ENCODE measurements around the gene AAK1. TPM values are rescaled to one million over a fixed set of nuclear protein-coding genes. Genes with fewer than 3 reads are reported as not detected.

AAK1 gene
- total RNA-seq, 3 donors from 2014 or later (not counting 1 experiment from before 2014, with no cell fraction given), result 174 to 249 (median 204) TPM

- ATAC-seq (no peak), DNase-seq (no peak)
- Mint-ChIP-seq H3K4me1 (peaks cover 21 to 30% of the 10 kb centered on the region in 2 donors), H3K9me3 (no peaks in the 10 kb centered on the region), H3K4me3 (no peak overlapping the region), H3K27ac (peak overlapping the region; percentile 41 to 61), H3K27me3 (ENCODE audit: low read depth in 2 of 2) (no peaks in the 10 kb centered on the region), H3K36me3 (peaks cover 14% of the 10 kb centered on the region)
- Histone ChIP-seq H3K4me1 (ENCODE audit: control insufficient read depth, insufficient read depth, low read length) (peaks cover 7% of the 10 kb centered on the region), H3K27ac (ENCODE audit: low read length) (no peak overlapping the region), H3K36me3 (ENCODE audit: control insufficient read depth, insufficient read depth, low read length) (peaks cover 23% of the 10 kb centered on the region), H3K9me3 (ENCODE audit: control insufficient read depth, insufficient read depth, low read length) (no peaks in the 10 kb centered on the region), H3K4me3 (ENCODE audit: low read length) (no peak overlapping the region), H3K27me3 (ENCODE audit: control insufficient read depth, insufficient read depth, low read length) (no peaks in the 10 kb centered on the region)
- 82% methylated on average over 1 of the region's 1 CpG for WGBS (ENCODE audit: insufficient coverage)
- intact Hi-C loops (cut with micrococcal nuclease), result no loop called here
- TF ChIP-seq CTCF (IDR thresholded peaks at IDR 0.05), result no peak
Observed at GRCh38 chr2:69481421-69481820, 162.1 kb downstream of the AAK1 start.

GRCh38 chr2:69477627-69478026 lies 165.9 kb downstream of the AAK1 start:
- peak overlapping the region; percentile 34 to 64 for H3K27ac Mint-ChIP-seq
- no peaks in the 10 kb centered on the region for H3K27me3 Mint-ChIP-seq (ENCODE audit: low read depth in 2 of 2)
- H3K4me1 Mint-ChIP-seq, result peaks cover 34 to 43% of the 10 kb centered on the region in 2 donors
- ATAC-seq (no peak), DNase-seq (no peak)
- Histone ChIP-seq H3K27ac (ENCODE audit: low read length) (no peak overlapping the region), H3K9me3 (ENCODE audit: control insufficient read depth, insufficient read depth, low read length) (no peaks in the 10 kb centered on the region), H3K27me3 (ENCODE audit: control insufficient read depth, insufficient read depth, low read length) (no peaks in the 10 kb centered on the region), H3K4me3 (ENCODE audit: low read length) (no peak overlapping the region), H3K4me1 (ENCODE audit: control insufficient read depth, insufficient read depth, low read length) (peaks cover 10% of the 10 kb centered on the region), H3K36me3 (ENCODE audit: control insufficient read depth, insufficient read depth, low read length) (peaks cover 25% of the 10 kb centered on the region)
- no CpG with 5 or more reads among the region's 1 CpG for WGBS (ENCODE audit: insufficient coverage)
- peaks cover 19% of the 10 kb centered on the region for H3K36me3 Mint-ChIP-seq
- no peaks in the 10 kb centered on the region for H3K9me3 Mint-ChIP-seq
- H3K4me3 Mint-ChIP-seq, result no peak overlapping the region
- intact Hi-C loops (cut with micrococcal nuclease), result no loop called here
- TF ChIP-seq CTCF (IDR thresholded peaks at IDR 0.05), result no peak

- peaks cover 30% of the 10 kb centered on the region for H3K36me3 ChIP-seq (ENCODE audit: control insufficient read depth, insufficient read depth, low read length)
- WGBS (ENCODE audit: insufficient coverage), result 100% methylated on average over 1 of the region's 2 CpGs
- peaks cover 4% of the 10 kb centered on the region for H3K4me1 ChIP-seq (ENCODE audit: control insufficient read depth, insufficient read depth, low read length)
- ATAC-seq (no peak), DNase-seq (no peak)
- H3K9me3 ChIP-seq (ENCODE audit: control insufficient read depth, insufficient read depth, low read length), result no peaks in the 10 kb centered on the region
- no peaks in the 10 kb centered on the region for H3K27me3 ChIP-seq (ENCODE audit: control insufficient read depth, insufficient read depth, low read length)
- Mint-ChIP-seq H3K4me3 (no peak overlapping the region), H3K4me1 (peaks cover 39 to 43% of the 10 kb centered on the region in 2 donors), H3K9me3 (no peaks in the 10 kb centered on the region), H3K27ac (peak overlapping the region; percentile 30 to 64), H3K36me3 (peaks cover 19% of the 10 kb centered on the region), H3K27me3 (ENCODE audit: low read depth in 2 of 2) (no peaks in the 10 kb centered on the region)
- no peak overlapping the region for H3K4me3 ChIP-seq (ENCODE audit: low read length)
- intact Hi-C loops (cut with micrococcal nuclease), result no loop called here
- TF ChIP-seq CTCF (IDR thresholded peaks at IDR 0.05), result no peak
- H3K27ac ChIP-seq (ENCODE audit: low read length), result no peak overlapping the region
Observed at GRCh38 chr2:69474688-69475087, 168.9 kb downstream of the AAK1 start.

- no peak overlapping the region for H3K4me3 Mint-ChIP-seq
- peak overlapping the region; percentile 32 to 65 for H3K27ac Mint-ChIP-seq
- Histone ChIP-seq H3K36me3 (ENCODE audit: control insufficient read depth, insufficient read depth, low read length) (peaks cover 22% of the 10 kb centered on the region), H3K27ac (ENCODE audit: low read length) (no peak overlapping the region), H3K9me3 (ENCODE audit: control insufficient read depth, insufficient read depth, low read length) (no peaks in the 10 kb centered on the region), H3K4me1 (ENCODE audit: control insufficient read depth, insufficient read depth, low read length) (peaks cover 4% of the 10 kb centered on the region), H3K4me3 (ENCODE audit: low read length) (no peak overlapping the region), H3K27me3 (ENCODE audit: control insufficient read depth, insufficient read depth, low read length) (no peaks in the 10 kb centered on the region)
- DNase-seq, result no peak
- 100% methylated on average over 1 of the region's 2 CpGs for whole genome bisulfite sequencing (ENCODE audit: insufficient coverage)
- intact Hi-C loops (cut with micrococcal nuclease), result no loop called here
- TF ChIP-seq CTCF (IDR thresholded peaks at IDR 0.05), result no peak
- H3K36me3 Mint-ChIP-seq, result peaks cover 10% of the 10 kb centered on the region
- no peak for ATAC-seq
- H3K9me3 Mint-ChIP-seq, result no peaks in the 10 kb centered on the region
- H3K4me1 Mint-ChIP-seq, result peaks cover 46 to 59% of the 10 kb centered on the region in 2 donors
- H3K27me3 Mint-ChIP-seq (ENCODE audit: low read depth in 2 of 2), result no peaks in the 10 kb centered on the region
Observed at GRCh38 chr2:69471793-69472192, 171.7 kb downstream of the AAK1 start.

All from natural killer cell (primary cell).